T47D (cell line): ENCODE measurements around the gene SYT1.

ENCODE experiments used
- DNase-seq, 2 experiments: peaks; one replicate each; pipeline versions ENCODE4 v3.0.0 to v3.0.0-alpha.2; 2011 to 2012; ENCODE audit warnings: low read depth in 1 of 2, low spot score in 1 of 2
- JUND ChIP-seq: IDR thresholded peaks from 2 replicates; pipeline ENCODE4 v1.6.1; 2012; ENCODE audit warnings: low read depth
- in situ Hi-C: cut with HindIII; loops from 2 replicates; pipeline ENCODE4 v1.10.0; 2016; ENCODE audit warnings: low sequenced_read_pairs, low pct_unique_long_range_greater_than_20kb

The SYT1 gene

GRCh38 chr12:78928200-78929074, 63.9 kb downstream of the SYT1 start:
- in situ Hi-C loops: no loop called here
- TF ChIP-seq JUND: no peak
- no peak for DNase-seq

- no peak for TF ChIP-seq JUND
- DNase-seq: no peak
- in situ Hi-C loops: no loop called here
These were observed 64.5 kb downstream of the SYT1 start for GRCh38 chr12:78929075-78929418.

GRCh38 chr12:78931466-78931990, 67.0 kb downstream of the SYT1 start:
- in situ Hi-C loops: no loop called here
- no peak for TF ChIP-seq JUND
- DNase-seq: no peak

- DNase-seq: no peak
- in situ Hi-C loops: no loop called here
- TF ChIP-seq JUND: no peak
These were observed 68.4 kb downstream of the SYT1 start for GRCh38 chr12:78933014-78933413.

- in situ Hi-C loops: no loop called here
- DNase-seq: no peak
- no peak for TF ChIP-seq JUND
These were observed 73.9 kb downstream of the SYT1 start for GRCh38 chr12:78938341-78939084.

GRCh38 chr12:78949532-78949931, 85.0 kb downstream of the SYT1 start:
- no peak for DNase-seq
- no peak for TF ChIP-seq JUND
- in situ Hi-C loops: no loop called here

GRCh38 chr12:78951803-78952551, 87.4 kb downstream of the SYT1 start:
- TF ChIP-seq JUND: no peak
- DNase-seq: no peak
- in situ Hi-C loops: no loop called here

- no peak for DNase-seq
- in situ Hi-C loops: no loop called here
- no peak for TF ChIP-seq JUND
These were observed 88.0 kb downstream of the SYT1 start for GRCh38 chr12:78952552-78952929.

- no peak for DNase-seq
- in situ Hi-C loops: no loop called here
- no peak for TF ChIP-seq JUND
These were observed 94.4 kb downstream of the SYT1 start for GRCh38 chr12:78958941-78959340.

- in situ Hi-C loops: no loop called here
- TF ChIP-seq JUND: no peak
- DNase-seq: no peak
These were observed 95.0 kb downstream of the SYT1 start for GRCh38 chr12:78959556-78959955.

GRCh38 chr12:78961171-78961570, 96.6 kb downstream of the SYT1 start:
- in situ Hi-C loops: no loop called here
- TF ChIP-seq JUND: no peak
- DNase-seq: no peak

- no peak for DNase-seq
- in situ Hi-C loops: no loop called here
- TF ChIP-seq JUND: no peak
These were observed 99.1 kb downstream of the SYT1 start for GRCh38 chr12:78963439-78964227.
